HG02642 (cell line): ENCODE results near the gene KMT2A.
"Not testable (repeated sequence)": the region's sequence is repeated elsewhere in the genome, so short reads cannot be mapped to it uniquely, and the experiment has no call there.

Experiments
- ATAC-seq: cut with Tn5 transposase; IDR thresholded peaks from one replicate; pipeline ENCODE4 v1.9.1; 2021; ENCODE audit warnings: mild to moderate bottlenecking; ENCODE audit not compliant: unreplicated experiment, poor library complexity

KMT2A gene

DNA sequence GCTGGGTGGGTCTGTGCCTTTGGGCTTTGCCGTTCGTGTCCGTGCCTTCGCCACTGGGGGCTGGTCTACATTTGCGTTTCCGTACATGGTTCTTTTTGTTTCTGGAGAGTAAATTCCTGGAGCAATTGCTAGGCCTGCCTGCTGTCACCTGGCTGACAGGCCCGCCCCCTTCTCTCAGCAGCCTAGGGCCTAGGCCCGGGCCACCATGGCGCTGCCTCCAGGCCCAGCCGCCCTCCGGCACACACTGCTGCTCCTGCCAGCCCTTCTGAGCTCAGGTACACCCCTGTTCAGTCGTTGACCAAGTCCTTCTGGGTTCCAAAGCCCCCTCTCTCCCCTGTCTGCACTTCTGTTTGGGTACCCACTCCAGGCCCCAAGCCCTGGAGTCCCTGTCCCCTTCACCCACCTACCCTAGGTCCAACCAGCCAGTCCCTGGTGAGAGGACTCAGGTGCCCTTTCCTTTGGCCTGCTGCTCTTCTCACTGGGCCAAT lies 95.3 kb downstream of the KMT2A start:
- no peak for ATAC-seq

DNA sequence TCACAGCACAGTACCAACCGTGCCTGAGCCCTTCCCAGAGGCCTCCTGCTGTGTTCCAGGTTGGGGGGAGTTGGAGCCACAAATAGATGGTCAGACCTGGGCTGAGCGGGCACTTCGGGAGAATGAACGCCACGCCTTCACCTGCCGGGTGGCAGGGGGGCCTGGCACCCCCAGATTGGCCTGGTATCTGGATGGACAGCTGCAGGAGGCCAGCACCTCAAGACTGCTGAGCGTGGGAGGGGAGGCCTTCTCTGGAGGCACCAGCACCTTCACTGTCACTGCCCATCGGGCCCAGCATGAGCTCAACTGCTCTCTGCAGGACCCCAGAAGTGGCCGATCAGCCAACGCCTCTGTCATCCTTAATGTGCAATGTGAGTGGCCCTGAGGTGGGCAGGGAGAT lies 95.8 kb downstream of the KMT2A start:
- no peak for ATAC-seq

DNA sequence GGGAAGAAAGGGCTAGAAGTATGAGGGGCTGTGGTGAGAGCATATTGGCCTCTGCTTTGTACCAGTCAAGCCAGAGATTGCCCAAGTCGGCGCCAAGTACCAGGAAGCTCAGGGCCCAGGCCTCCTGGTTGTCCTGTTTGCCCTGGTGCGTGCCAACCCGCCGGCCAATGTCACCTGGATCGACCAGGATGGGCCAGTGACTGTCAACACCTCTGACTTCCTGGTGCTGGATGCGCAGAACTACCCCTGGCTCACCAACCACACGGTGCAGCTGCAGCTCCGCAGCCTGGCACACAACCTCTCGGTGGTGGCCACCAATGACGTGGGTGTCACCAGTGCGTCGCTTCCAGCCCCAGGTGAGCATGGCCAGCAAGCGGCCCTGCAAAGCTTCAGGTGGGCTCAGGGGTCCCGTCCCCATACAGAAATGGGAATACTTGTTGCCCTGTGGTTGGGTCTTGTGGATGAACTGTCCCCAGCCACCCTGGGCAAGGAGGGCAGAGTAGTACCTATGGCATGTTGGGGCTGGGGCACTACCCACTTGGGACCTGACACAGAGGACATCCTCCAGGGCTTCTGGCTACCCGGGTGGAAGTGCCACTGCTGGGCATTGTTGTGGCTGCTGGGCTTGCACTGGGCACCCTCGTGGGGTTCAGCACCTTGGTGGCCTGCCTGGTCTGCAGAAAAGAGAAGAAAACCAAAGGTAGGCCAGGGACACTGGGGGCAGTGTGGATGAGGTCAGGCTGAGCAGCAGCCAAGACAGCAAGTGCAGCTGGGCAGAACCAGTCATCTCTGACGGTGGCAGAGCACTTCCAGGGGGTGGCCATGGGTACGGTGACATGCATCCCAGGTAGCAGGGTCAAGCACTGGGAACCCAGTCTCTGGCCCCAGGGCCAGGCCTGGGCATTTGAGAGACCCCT lies 96.8 kb downstream of the KMT2A start:
- ATAC-seq = no peak

DNA sequence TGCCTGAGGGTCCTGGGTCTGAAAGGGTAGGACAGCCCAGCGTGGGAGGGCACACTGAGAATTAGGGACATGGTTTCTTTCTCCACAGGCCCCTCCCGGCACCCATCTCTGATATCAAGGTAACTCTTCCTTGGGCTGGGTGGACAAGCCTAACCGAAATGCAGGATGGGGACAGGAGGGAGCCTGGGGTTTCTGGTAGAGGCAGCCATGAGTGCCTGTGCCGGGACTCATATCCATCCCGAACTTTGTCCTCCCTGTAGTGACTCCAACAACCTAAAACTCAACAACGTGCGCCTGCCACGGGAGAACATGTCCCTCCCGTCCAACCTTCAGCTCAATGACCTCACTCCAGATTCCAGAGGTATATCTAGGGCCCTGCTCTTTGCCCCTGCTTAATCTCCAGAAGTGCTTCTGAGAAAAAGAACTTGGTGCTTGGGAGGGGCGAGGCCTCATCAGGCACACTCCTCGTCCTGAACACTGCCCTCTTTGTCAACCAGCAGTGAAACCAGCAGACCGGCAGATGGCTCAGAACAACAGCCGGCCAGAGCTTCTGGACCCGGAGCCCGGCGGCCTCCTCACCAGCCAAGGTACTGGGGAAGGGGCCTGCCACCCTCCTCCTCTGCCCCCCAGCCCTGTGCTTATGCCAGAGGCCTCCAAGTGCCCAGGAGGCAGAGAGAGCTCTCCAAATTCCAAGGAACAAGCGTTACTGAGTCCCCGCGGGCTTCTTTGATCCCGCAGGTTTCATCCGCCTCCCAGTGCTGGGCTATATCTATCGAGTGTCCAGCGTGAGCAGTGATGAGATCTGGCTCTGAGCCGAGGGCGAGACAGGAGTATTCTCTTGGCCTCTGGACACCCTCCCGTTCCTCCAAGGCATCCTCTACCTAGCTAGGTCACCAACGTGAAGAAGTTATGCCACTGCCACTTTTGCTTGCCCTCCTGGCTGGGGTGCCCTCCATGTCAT lies 97.8 kb downstream of the KMT2A start:
- no peak for ATAC-seq

DNA sequence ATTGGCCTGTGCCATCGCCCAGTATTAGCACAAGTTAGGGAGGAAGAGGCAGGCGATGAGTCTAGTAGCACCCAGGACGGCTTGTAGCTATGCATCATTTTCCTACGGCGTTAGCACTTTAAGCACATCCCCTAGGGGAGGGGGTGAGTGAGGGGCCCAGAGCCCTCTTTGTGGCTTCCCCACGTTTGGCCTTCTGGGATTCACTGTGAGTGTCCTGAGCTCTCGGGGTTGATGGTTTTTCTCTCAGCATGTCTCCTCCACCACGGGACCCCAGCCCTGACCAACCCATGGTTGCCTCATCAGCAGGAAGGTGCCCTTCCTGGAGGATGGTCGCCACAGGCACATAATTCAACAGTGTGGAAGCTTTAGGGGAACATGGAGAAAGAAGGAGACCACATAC lies 99.0 kb downstream of the KMT2A start:
- ATAC-seq = no peak

DNA sequence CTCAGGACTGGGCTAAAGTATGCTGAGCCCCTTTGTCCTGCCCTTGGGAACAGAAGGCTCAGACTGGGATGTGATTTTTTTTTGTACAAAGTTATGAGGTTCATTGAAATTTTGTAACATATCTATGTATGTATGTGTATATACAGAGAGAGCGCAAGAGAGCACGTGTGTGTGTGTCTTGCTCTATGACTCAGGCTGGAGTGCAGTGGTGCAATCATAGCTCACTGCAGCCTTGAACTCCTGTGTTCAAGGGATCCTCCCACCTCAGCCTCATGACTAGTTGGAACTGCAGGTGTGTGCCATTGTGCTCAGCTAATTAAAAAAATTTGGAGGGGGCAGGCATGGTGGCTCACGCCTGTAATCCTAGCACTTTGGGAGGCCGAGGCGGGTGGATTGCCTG lies 100.4 kb downstream of the KMT2A start:
- no peak for ATAC-seq

DNA sequence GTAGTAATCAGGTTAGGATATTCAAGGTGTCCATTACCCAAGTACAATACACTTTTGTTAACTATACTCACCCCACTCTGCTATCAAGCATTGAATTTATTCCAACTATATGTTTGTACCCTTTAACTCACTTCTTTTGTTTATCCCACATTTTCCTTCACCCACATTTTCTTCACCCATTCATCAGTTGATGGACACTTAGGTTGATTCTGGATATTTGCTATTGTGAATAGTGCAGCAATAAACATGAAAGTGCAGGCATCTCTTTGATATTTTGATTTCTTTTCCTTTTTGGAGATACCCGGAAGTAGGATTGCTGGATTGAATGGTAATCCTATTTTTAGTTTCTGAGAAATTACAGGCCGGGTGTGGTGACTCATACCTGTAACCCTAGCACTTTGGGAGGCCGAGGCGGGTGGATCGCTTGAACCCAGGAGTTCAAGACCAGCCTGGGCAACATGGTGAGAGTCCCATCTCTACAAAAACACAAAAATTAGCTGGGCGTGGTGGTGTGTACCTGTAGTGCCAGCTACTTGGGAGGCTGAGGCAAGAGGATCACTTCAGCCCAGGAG lies 101.2 kb downstream of the KMT2A start:
- ATAC-seq = no peak

GRCh38 chr11:118544010-118544646 lies 107.8 kb downstream of the KMT2A start:
- ATAC-seq = no peak

- ATAC-seq = no peak
Measured at GRCh38 chr11:118544647-118545010, 108.3 kb downstream of the KMT2A start.

GRCh38 chr11:118545533-118545932 lies 109.2 kb downstream of the KMT2A start:
- ATAC-seq = no peak

- ATAC-seq = no peak
Measured at GRCh38 chr11:118547132-118547531, 110.8 kb downstream of the KMT2A start.

- ATAC-seq = no peak
Measured at GRCh38 chr11:118552341-118552740, 116.0 kb downstream of the KMT2A start.

DNA sequence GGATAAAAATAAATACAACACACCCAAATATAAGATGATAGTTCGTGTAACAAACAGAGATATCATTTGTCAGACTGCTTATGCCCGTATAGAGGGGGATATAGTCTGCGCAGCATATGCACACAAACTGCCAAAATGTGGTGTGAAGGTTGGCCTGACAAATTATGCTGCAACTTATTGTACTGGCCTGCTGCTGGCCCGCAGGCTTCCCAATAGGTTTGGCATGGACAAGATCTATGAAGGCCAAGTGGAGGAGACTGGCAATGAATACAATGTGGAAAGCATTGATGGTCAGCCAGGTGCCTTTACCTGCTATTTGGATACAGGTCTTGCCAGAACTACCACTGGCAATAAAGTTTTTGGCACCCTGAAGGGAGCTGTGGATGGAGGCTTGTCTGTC lies 124.5 kb downstream of the KMT2A start:
- no peak for ATAC-seq

GRCh38 chr11:118565051-118565450 lies 128.8 kb downstream of the KMT2A start:
- ATAC-seq = no peak

DNA sequence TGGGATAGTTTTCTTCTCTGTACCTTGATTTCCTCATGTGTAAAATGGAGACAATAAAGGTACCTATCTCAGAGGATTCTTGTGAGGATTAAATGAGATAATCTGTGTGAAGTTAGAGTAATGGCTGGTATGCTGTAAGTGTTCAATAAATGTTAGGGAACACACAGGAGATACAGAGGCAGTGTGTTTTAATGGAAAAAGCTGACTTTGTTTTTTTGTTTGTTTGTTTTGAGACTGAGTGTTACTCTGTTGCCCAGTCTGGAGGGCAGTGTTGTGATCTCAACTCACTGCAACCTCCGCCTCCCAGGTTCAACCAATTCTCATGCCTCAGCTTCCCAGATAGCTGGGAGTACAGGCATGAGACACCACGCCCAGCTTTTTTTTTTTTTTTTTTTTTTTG lies 133.4 kb downstream of the KMT2A start:
- no peak for ATAC-seq

DNA sequence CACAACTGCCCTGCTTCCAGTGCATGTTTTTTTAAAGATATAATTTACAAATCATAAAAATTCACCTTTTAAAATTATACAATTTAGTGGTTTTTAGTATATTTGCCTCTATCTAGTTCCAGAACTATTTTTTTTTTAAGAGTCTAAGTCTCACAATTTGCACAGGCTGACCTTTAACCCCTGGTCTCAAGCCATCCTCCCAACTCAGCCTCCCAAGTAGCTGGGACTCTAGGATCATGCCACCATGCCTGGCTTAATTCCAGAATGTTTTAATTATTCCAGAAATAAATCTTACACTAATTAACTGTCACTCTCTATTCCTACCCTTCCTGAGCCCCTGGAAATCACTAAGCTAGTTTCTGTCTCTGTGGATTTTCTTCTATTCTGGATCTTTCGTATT lies 134.5 kb downstream of the KMT2A start:
- ATAC-seq = no peak

DNA sequence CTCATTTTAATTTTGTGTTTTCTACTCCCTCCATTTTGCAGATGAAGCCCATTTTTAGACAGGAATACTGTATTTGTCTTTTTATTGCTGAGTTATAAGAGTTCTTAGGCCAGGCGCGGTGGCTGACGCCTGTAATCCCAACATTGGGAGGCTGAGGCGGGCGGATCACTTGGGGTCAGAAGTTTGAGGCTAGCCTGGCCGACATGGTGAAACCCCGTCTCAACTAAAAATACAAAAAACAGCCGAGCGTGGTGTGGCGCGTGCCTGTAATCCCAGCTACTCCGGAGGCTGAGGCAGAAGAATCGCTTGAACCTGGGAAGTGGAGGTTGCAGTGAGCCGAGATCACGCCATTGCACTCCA lies 135.4 kb downstream of the KMT2A start:
- ATAC-seq = not testable (repeated sequence)

DNA sequence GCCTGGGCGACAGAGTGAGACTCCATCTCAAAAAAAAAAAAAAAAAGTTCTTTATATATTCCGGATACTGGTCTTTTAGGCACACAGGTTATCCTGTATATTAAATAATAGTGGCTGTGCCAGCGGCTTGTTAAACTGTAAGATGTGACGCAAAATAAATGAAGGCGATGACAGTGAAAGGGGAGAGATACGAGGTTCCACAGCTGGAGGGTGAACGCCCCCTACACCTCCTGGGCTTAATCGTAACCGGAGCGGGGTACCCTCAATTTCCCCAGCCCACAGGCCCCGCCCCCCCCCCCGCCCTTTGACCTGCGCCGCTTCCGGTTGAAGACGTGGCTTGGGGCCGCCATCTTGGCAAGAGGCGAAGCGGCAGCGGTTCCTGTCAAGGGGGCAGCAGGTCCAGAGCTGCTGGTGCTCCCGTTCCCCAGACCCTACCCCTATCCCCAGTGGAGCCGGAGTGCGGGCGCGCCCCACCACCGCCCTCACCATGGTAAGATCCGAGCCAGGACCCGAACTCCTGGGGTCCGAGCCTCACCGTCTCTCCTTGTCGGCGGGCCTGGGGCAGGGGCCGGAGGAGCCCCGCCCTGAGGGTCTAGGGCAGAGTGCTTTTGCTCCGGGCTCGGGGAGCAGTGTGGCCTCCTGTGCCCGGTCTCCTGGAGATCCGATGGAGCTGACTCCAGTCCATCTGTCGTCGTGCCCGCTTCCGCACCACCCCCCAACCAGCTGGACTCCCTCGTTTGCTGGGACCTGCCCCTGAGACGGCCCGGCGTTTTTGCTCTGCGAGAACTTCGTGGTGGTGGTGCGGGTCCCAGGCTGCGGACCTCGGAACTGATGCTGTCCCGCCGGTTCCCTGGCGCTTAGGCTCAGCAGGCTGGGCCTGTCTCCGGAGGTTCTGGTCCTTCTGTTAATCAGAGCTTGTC lies 136.0 kb downstream of the KMT2A start, which contains the start of gene ARCN1:
TSS of gene ARCN1 (plus strand) at position 349 of the 920 bp plus-strand sequence. CDS start at position 488, 139 bp downstream.
- ATAC-seq = peak; percentile 73

DNA sequence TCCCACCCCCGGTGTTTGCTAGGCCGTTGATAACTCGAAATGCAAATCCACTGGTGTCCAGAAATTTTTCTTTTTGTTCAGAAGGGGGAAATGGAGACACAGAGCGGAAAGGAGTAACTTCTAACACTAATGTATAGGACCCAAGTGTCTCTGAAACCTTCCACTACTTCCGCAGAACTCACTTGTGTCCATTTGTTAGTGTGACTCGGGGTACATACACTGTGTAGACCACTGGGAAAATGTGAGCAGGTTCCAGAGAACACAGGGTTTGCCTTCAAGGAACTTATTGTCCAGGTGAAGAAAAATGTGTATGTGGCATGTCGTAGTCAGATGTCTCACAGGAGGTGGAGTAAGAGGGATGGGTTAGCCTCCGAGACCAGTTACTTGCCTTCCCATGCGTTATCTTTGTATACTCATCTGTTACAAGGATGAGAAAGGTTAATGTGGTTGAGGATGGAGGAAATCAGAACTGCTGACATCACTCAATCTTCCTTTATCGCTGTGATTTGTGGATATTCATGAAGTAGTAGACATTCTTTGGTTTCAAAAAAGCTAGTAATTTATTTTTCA lies 136.8 kb downstream of the KMT2A start:
- ATAC-seq = peak; percentile 25
